HG02973 (cell line): ENCODE data around the gene NKAIN2.

Source experiments
- ATAC-seq: cut with Tn5 transposase; IDR thresholded peaks from one replicate; pipeline ENCODE4 v1.9.1; 2021; ENCODE audit warnings: moderate library complexity; ENCODE audit not compliant: unreplicated experiment

The NKAIN2 gene

DNA sequence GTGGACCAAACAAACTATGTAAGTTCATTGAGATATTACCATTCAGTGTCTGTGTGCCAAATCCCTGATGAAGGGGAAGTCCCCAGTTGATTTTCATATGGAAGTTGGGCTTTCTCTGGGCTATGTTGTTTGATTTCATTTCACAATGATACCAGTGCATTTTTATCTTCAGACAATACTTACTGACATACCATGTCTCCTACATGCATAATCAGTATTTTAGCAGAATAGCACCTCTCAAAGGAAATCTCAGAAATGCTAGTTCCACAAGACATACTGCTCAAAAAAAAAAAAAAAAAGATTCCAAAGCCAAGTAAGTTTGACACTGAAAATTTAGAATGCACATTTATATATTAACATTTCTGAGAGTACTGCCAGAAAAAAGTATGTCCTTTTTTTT lies 989.7 kb downstream of the NKAIN2 start:
- no peak for ATAC-seq

GRCh38 chr6:124795643-124796463 lies 992.2 kb downstream of the NKAIN2 start:
- ATAC-seq: no peak

GRCh38 chr6:124796464-124796970 lies 992.9 kb downstream of the NKAIN2 start:
- ATAC-seq: no peak

DNA sequence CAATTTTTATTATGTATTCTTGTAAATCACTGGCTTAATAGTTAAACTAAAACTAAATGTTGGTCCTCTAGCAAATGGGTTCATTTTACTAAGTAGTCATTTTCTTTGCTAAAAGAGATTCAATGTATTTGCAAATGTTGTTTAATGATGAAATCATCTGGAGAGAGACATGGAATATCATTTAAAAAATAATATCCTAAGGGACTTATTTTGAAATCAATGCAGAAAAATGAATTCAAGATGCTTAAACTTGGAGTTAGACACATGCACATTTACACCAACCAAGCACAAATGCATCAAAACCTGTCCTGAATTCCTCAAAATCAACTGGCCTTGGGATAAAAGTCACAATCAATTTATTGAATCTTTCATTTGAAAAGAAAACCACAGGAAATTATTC lies 993.6 kb downstream of the NKAIN2 start:
- ATAC-seq: no peak

DNA sequence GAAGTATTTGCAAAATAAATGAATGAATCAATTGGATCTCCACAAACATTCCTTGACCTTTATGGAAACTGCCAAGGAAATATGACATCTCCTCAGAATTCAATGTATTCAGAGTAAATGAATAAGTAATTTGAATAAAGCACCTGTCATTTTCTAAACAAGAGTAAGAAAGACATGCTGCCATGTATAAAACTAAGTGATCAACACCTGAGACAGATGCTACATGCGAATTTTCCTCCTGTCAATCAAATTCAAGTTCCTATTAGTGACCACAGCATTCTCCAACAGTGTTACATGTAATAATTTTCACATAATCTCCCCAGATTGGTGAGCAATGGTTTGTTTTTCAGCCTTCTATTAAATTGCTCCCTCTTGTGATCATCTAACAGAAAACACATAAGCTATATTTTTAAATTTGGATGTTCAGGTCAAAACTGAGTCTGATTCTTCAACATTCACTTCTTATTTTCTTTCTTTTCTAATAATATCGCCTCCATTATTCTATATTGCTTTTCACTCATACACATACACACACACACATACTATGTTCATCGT lies 995.4 kb downstream of the NKAIN2 start:
- ATAC-seq: no peak

GRCh38 chr6:124799638-124800037 lies 996.0 kb downstream of the NKAIN2 start:
- ATAC-seq: no peak

DNA sequence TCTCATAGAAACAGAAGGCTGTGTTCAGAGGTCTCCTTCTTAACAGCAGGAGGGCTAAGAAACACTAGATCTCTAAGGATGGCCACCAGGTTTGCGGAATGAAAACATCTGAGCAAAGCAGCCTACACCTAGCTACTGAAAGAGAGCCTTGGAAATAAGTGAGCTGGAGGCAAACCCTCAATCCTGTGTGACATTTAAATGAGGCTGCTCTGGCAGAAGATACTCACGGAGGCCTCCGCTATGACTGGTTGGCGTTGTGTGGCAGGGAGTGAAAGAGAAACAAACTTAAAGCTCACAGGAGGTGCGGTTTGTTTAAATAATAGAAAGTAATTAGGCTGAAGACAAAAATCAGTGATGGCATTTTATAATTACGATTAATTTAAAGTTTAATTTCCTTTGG lies 996.6 kb downstream of the NKAIN2 start:
- no peak for ATAC-seq

GRCh38 chr6:124812067-124812466 lies 1008.4 kb downstream of the NKAIN2 start:
- ATAC-seq: no peak

DNA sequence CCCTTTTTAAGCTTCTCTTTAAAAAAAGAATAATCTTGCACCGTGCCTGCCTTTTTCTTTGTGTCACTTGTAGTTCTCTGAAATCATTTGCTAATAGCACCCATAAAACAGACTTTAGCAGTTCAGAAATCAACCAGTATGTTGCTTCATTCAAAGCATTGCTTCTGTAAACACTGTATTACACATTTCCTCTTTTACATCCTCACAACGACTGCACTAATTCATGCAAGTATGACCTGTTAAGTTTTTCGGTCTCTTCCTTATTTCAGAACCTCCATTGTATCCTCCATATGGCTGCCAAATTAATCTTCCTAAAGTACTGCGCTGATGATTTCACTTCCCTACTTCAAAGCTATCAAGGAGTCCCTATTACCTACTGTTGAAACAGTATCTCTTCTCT lies 1015.7 kb downstream of the NKAIN2 start:
- ATAC-seq: no peak

- no peak for ATAC-seq
These were observed 1018.5 kb downstream of the NKAIN2 start for GRCh38 chr6:124822204-124822613.

DNA sequence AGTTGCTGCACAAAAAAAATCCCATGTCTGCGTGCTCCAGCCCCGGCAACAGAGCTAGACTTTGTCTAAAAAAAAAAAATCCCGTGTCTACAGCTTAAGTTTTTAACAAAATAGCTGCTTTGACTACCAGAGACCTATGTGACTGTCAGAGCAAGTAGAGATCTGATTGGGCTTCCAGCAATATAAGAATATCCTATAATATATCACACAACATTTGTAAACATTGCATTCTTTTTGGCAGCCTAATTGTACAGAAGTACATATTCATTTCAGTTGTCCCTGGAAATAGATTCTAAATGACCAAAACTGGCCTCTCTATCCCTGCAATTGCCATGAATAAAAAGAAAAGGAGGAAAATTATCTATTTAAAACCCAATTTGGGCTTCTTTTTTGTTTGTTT lies 1019.1 kb downstream of the NKAIN2 start:
- no peak for ATAC-seq

DNA sequence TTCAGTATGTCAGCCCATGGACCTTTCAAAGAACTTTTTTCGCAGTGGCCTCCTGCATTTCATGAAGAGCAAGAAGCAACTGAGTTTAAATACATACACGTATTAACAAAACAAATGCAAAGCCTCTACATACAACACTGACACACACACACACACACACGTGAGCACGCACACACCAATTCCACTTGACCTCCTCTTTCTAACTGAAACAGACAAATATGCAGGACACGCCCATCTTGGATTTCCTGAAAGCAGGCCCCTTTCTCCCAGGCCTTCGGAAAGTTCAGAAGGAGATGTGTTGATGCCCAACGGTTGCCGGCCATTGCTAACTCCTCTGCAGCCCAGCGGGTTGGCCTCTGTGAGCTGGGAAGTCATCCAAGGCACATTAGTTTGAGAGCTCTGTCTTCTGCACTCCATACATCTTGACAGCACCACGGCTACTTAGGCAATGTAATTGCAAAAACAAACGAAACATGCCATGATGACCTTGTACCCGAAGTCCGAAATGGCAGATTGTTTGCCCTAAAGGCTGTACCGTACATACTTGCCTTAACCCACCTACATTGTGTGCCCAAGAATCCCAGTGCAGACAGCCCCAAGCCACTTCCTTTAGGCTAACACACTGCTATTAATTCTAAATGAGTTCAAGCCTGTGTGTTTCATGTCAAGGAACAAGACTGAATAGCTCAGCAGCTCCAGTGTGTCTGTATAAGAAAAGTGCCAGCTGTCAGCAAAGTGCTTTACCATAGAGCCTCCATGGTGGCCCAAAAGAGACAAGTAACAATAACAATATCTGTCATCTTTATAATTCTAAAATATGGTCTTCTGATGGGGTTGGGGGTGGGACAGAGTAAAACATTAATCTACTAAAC lies 1019.8 kb downstream of the NKAIN2 start:
- no peak for ATAC-seq

- no peak for ATAC-seq
These were observed 1021.9 kb downstream of the NKAIN2 start for GRCh38 chr6:124825564-124825963.

GRCh38 chr6:124829822-124830221 lies 1026.2 kb downstream of the NKAIN2 start:
- ATAC-seq: no peak

- ATAC-seq: no peak
These were observed 1026.8 kb downstream of the NKAIN2 start for GRCh38 chr6:124830506-124830905.

- ATAC-seq: no peak
These were observed 1050.8 kb downstream of the NKAIN2 start for GRCh38 chr6:124854338-124854922.

- ATAC-seq: no peak
These were observed 1054.1 kb downstream of the NKAIN2 start for GRCh38 chr6:124857746-124858145.

GRCh38 chr6:124858564-124858963 lies 1054.9 kb downstream of the NKAIN2 start:
- ATAC-seq: no peak

GRCh38 chr6:124859366-124859765 lies 1055.7 kb downstream of the NKAIN2 start:
- no peak for ATAC-seq

- ATAC-seq: no peak
These were observed 1062.4 kb downstream of the NKAIN2 start for GRCh38 chr6:124866040-124866439.

DNA sequence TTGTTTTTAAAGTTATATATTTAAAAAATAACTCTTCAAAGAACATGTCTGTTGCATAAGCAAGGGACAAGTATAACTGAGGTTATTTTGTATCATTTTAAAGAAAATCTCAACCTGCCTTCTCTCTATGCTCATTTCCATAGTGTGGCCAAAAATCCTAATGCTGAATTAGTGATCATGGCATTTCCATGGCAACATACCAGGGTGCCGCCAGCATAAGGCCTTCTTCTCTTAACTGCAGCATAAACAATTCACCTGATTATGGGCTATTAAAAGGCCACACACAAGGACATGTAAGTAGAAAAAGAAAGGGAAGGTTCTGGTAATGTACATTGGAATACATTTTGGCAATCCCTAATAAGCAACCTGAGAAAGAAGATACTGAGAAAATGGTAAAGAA lies 1063.5 kb downstream of the NKAIN2 start:
- no peak for ATAC-seq
